GM12878 (cell line): ENCODE measurements around the gene RAB24. TPM values are rescaled to one million over a fixed set of nuclear protein-coding genes. Genes with fewer than 3 reads are reported as not detected.

Experiments used
- ATAC-seq: fragments of 200-7000 bp; cut with Tn5 transposase; 3 replicates; pipeline ENCODE4 v1.9.1; 2020; ENCODE audit warnings: mild to moderate bottlenecking, moderate library complexity
- BruUV-seq: library from RNA; stranded (reverse); fragments of 400-500 nt; replicated peaks from 2 replicates; lab custom pipeline; 2021; lab: Mats Ljungman, UMichigan
- CTCF ChIA-PET: fragments of 300-600 bp; sonication (Branson Sonifier 250); formaldehyde crosslinking; extraction: SDS; loops from one replicate; lab custom pipeline; 2021; ENCODE audit warnings: inconsistent platforms; lab: Yijun Ruan, JAX
- POLR2A ChIA-PET: fragments of 350-600 bp; formaldehyde crosslinking; extraction: SDS; loops from one replicate; lab custom pipeline; 2021; ENCODE audit warnings: inconsistent platforms; lab: Charles Lee
- RAD21 ChIA-PET: fragments of 300-600 bp; sonication (Branson Sonifier 250); formaldehyde crosslinking; loops from one replicate; lab custom pipeline; 2023; ENCODE audit warnings: antibody characterized with exemption; ENCODE audit not compliant: unreplicated experiment; lab: Charles Lee
- SMC1A ChIA-PET: fragments of 300-600 bp; sonication (Branson Sonifier 250); formaldehyde crosslinking; loops from one replicate; lab custom pipeline; 2023; ENCODE audit not compliant: unreplicated experiment, uncharacterized antibody; lab: Charles Lee
- DNase-seq: peaks from one replicate; pipeline ENCODE4 v3.0.0-alpha.2; 2011; ENCODE audit warnings: low read depth, low spot score
- FAIRE-seq: peaks from 3 replicates; lab custom pipeline; 2011; peaks lifted over from hg19 to GRCh38; lab: Jason Lieb, UNC
- H2AFZ ChIP-seq: 2 replicates; pipeline ENCODE4 v1.6.0; 2011; ENCODE audit warnings: low read depth, low read length, control low read depth; ENCODE audit not compliant: control insufficient read depth
- H3K27ac ChIP-seq: 2 replicates; pipeline ENCODE4 v1.5.1; 2011; ENCODE audit warnings: control low read depth; ENCODE audit not compliant: control insufficient read depth, insufficient read depth
- H3K27me3 ChIP-seq, 2 experiments: replicated peaks in 1 of 2; 2 replicates each; pipeline versions ENCODE4 v1.6.0 to v1.6.1; 2011; ENCODE audit warnings: low read length in 1 of 2; ENCODE audit not compliant: control insufficient read depth in 2 of 2, insufficient read depth in 2 of 2
- H3K36me3 ChIP-seq, 2 experiments: 2 replicates each; pipeline ENCODE4 v1.5.1; 2011; ENCODE audit warnings: low read length in 1 of 2; ENCODE audit not compliant: control insufficient read depth in 2 of 2, insufficient read depth in 2 of 2
- H3K4me1 ChIP-seq: 2 replicates; pipeline ENCODE4 v1.6.1; 2011; ENCODE audit warnings: mild to moderate bottlenecking, low read length, moderate library complexity, mixed read lengths; ENCODE audit not compliant: control insufficient read depth, insufficient read depth
- H3K4me2 ChIP-seq: 2 replicates; pipeline ENCODE4 v1.6.0; 2011; ENCODE audit warnings: control low read depth; ENCODE audit not compliant: control insufficient read depth, insufficient read depth
- H3K4me3 ChIP-seq: fragments of 200-600 bp; sonication (generic); 2 replicates; pipeline ENCODE4 v1.5.1; 2016
- H3K79me2 ChIP-seq: 2 replicates; pipeline ENCODE4 v1.6.0; 2011; ENCODE audit warnings: low read length; ENCODE audit not compliant: control insufficient read depth, insufficient read depth
- H3K9ac ChIP-seq: 2 replicates; pipeline ENCODE4 v1.8.0; 2011; ENCODE audit warnings: low read length, control low read depth, mixed read lengths; ENCODE audit not compliant: control insufficient read depth, insufficient read depth
- H3K9me3 ChIP-seq: replicated peaks from 3 replicates; pipeline ENCODE4 v1.5.1; 2011; ENCODE audit warnings: mild to moderate bottlenecking, low read length; ENCODE audit not compliant: control insufficient read depth, insufficient read depth
- H4K20me1 ChIP-seq: 2 replicates; pipeline ENCODE4 v1.6.0; 2011; ENCODE audit not compliant: control insufficient read depth, insufficient read depth
- NRF1 ChIP-seq: conservative IDR thresholded peaks from 2 replicates; pipeline ENCODE4 v1.6.1; 2011; ENCODE audit warnings: mild to moderate bottlenecking, low read depth, low read length, improper control_type of control experiment
- SMAD1 ChIP-seq: fragments of 450-650 bp; IDR thresholded peaks from 2 replicates; pipeline ENCODE4 v1.6.1; 2018; ENCODE audit warnings: mild to moderate bottlenecking, low read depth; ENCODE audit not compliant: partially characterized antibody
- ZNF592 ChIP-seq: fragments of 450-650 bp; IDR thresholded peaks from 2 replicates; pipeline ENCODE4 v1.6.1; 2017; ENCODE audit warnings: mild to moderate bottlenecking, moderate library complexity
- WGBS: methylation state at CpG from one replicate; pipeline ENCODE4 v1.1.6; 2016; ENCODE audit warnings: low lambda C conversion rate; ENCODE audit not compliant: insufficient replicate concordance, insufficient coverage; ENCODE audit errors: missing lambda C conversion rate; 5-methylcytosine and 5-hydroxymethylcytosine counted together
- in situ Hi-C: fragments of 300-500 bp; cut with MboI; formaldehyde crosslinking; loops from 9 replicates; pipeline ENCODE4 v1.14.3; 2018; ENCODE audit warnings: mixed read lengths
- intact Hi-C: fragments of 100-400 bp; cut with micrococcal nuclease; formaldehyde crosslinking; loops from one replicate; pipeline ENCODE4 v1.14.2; 2022; ENCODE audit not compliant: unreplicated experiment
- polyA plus RNA-seq, 11 experiments: library from polyadenylated mRNA; depleted of rRNA in 4 of 11; unstranded in 6 of 11; stranded (reverse) in 5 of 11; fragments of >200 nt; fragmentation: Nextera tagmentation in 4 of 11; fragmentation: Illumina TruSeq in 1 of 11; extraction: Ambion mirVana in 4 of 11; extraction: Trizol in 1 of 11; gene quantifications; 1 replicate in 1 of 11; 2 replicates in 10 of 11; pipeline versions ENCODE4 v1.2.1 to v1.2.3, GENCODE V29; 2011 to 2016; ENCODE audit warnings: inconsistent platforms in 2 of 11, missing spikeins in 2 of 11, low read depth in 1 of 11
- total RNA-seq, 4 experiments: library from RNA; depleted of rRNA in 3 of 4; stranded (reverse); fragments of >200 nt in 3 of 4; fragmentation: Illumina TruSeq in 1 of 4; extraction: Trizol in 1 of 4; gene quantifications; 2 replicates each; pipeline versions ENCODE4 v1.2.1 to v1.2.3, GENCODE V29; 2013 to 2021

The RAB24 gene
- total and polyA plus RNA-seq, 10 of the 15 experiments (the other 5 are each of a cell fraction or from before 2014, with no cell fraction given), result 8.0 to 44.4 (median 24.4) TPM

- Histone ChIP-seq H3K9ac (no peak overlapping the region), H3K4me3 (no peak overlapping the region), H3K36me3 (peaks cover 26 to 36% of the 10 kb centered on the region in 2 experiments), H2AFZ (no peak overlapping the region), H3K79me2 (no peaks in the 10 kb centered on the region), H3K27me3 (no peaks in the 10 kb centered on the region), H3K4me2 (no peak overlapping the region), H3K4me1 (peaks cover 32% of the 10 kb centered on the region), H4K20me1 (no peaks in the 10 kb centered on the region), H3K27ac (no peak overlapping the region), H3K9me3 (no peaks in the 10 kb centered on the region)
- no TSS peak for BruUV-seq
- ChIA-PET SMC1A (interaction anchor here (1.3 kb wide), 1 partner anchor 181 kb away, joined by 5 read pairs; no protein-coding TSS in a partner anchor), POLR2A (no interaction called here), CTCF (interaction anchor here (4.0 kb wide), 1 partner anchor 181 kb away, joined by 20 read pairs; no protein-coding TSS in a partner anchor), RAD21 (no interaction called here)
- ATAC-seq, result no peak
- in situ Hi-C loops, result loop anchor here (5.0 kb wide), 1 partner anchor 177 kb away; no protein-coding TSS in a partner anchor
- DNase-seq, result no peak
- no peak for TF ChIP-seq ZNF592
- no peak for TF ChIP-seq NRF1
- no peak for TF ChIP-seq SMAD1
- intact Hi-C loops, result no loop called here
- no peak for FAIRE-seq
- 100% methylated on average over 3 of the region's 3 CpGs for WGBS
Observed at GRCh38 chr5:177294632-177295031, 8.9 kb downstream of the RAB24 start.
